DND-41 (cell line): ENCODE results near the gene NFE2L2.

Experiments used
- ATAC-seq: fragments of 200-7000 bp; cut with Tn5 transposase; 3 replicates; pipeline ENCODE4 v1.9.1; 2021; ENCODE audit warnings: low read depth; ENCODE audit not compliant: insufficient read depth
- DNase-seq: peaks from one replicate; pipeline ENCODE4 v3.0.0-alpha.2; 2020
- H2AFZ ChIP-seq: 2 replicates; pipeline ENCODE4 v1.6.0; 2012; ENCODE audit warnings: low read depth, low read length
- H3K27ac ChIP-seq: 2 replicates; pipeline ENCODE4 v1.5.1; 2012; ENCODE audit warnings: low read length, inconsistent platforms
- H3K27me3 ChIP-seq: fragments of 200-600 bp; sonication (generic); 2 replicates; pipeline ENCODE4 v1.6.0; 2012; ENCODE audit warnings: low read length, mild to moderate bottlenecking, inconsistent platforms; ENCODE audit not compliant: insufficient read depth, poor library complexity
- H3K36me3 ChIP-seq: 2 replicates; pipeline ENCODE4 v1.5.1; 2012; ENCODE audit warnings: low read length, inconsistent platforms; ENCODE audit not compliant: insufficient read depth
- H3K4me1 ChIP-seq: 2 replicates; pipeline ENCODE4 v1.5.1; 2012; ENCODE audit warnings: mild to moderate bottlenecking, low read length; ENCODE audit not compliant: insufficient read depth
- H3K4me2 ChIP-seq: 2 replicates; pipeline ENCODE4 v1.6.0; 2012; ENCODE audit warnings: mild to moderate bottlenecking, moderate library complexity, low read length, inconsistent platforms; ENCODE audit not compliant: insufficient read depth
- H3K4me3 ChIP-seq, 2 experiments: fragments of 200-600 bp in 1 of 2; shearing (Covaris generic) in 1 of 2; 2 replicates each; pipeline ENCODE4 v1.5.1; 2012 to 2016; ENCODE audit warnings: inconsistent platforms in 2 of 2, low read length in 2 of 2, mild to moderate bottlenecking in 2 of 2, low read depth in 1 of 2, moderate library complexity in 1 of 2
- H3K79me2 ChIP-seq: 2 replicates; pipeline ENCODE4 v1.6.0; 2012; ENCODE audit warnings: low read length, inconsistent platforms; ENCODE audit not compliant: insufficient read depth
- H3K9ac ChIP-seq: 2 replicates; pipeline ENCODE4 v1.6.0; 2012; ENCODE audit warnings: low read depth, mild to moderate bottlenecking, inconsistent platforms, low read length, moderate library complexity
- H3K9me3 ChIP-seq: 2 replicates; pipeline ENCODE4 v1.5.1; 2012; ENCODE audit warnings: low read length, moderate library complexity, mild to moderate bottlenecking, inconsistent platforms; ENCODE audit not compliant: insufficient read depth, severe bottlenecking
- H4K20me1 ChIP-seq: 2 replicates; pipeline ENCODE4 v1.6.0; 2012; ENCODE audit warnings: low read length; ENCODE audit not compliant: insufficient read depth
- EZH2 ChIP-seq: IDR thresholded peaks from 3 replicates; pipeline ENCODE4 v1.6.1; 2012; ENCODE audit warnings: borderline replicate concordance, low read depth, mild to moderate bottlenecking, moderate library complexity, low read length, inconsistent platforms; ENCODE audit not compliant: severe bottlenecking
- TF ChIP-seq, protein P1 (sequence below): IDR thresholded peaks from 2 replicates; pipeline ENCODE4 v1.5.1; 2012; ENCODE audit warnings: borderline replicate concordance, low read length, moderate library complexity, mild to moderate bottlenecking; ENCODE audit not compliant: poor library complexity, severe bottlenecking; ENCODE audit errors: extremely low read depth

NFE2L2 gene

DNA sequence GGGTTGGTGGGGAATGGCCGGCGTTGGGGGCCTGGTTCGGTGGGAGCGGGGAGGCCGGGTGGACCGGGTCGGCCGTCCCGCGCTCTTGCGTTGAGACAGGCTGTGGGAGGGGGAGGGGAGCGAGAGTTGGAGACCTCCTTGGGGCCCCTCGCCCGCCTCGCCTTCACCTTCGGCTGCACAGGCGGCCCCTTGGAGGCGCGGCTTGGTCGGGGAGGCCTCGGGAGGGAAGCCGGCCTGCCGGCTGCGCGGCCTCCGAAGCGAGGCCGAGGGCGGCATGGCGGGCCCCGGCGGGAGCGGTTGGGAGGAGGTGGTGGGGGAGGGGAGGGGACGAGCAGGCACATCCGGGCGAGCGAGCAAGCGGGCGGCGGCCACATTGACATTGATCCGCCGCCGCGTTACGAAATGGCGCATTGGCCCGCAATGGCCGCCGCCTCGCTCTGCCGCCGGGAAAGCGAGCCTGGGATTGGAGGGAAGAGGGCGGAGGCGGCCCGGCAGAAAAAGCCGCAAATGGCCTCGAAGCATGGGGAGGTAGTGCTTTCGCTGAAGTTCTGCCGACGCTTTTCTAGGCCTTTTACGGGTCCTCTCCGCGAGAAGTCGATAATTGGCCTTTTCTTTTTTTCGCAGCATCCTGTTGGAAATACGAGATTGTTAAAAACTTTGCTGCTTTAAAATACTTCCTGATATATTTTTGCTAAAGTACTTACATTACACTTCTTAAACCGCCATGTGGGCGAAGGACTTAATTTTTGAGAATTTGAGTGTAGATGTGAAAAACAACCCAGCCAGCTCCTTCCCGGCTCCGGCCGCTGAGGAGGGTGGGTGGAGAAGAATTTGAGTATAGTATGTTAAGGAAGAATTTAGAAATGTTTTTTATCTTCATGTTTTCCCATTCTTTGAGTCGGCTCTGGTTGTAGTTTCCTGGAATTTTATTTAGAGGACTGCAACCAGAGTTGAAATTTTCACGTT lies 51.4 kb downstream of the NFE2L2 start:
- Histone ChIP-seq H3K9me3 (no peaks in the 10 kb centered on the region), H3K79me2 (peaks cover 81% of the 10 kb centered on the region), H3K36me3 (peaks cover 49% of the 10 kb centered on the region), H3K9ac (peak overlapping the region; percentile 98), H2AFZ (peak overlapping the region; percentile 57; the same call in 1 of the 2 replicates), H3K27me3 (no peaks in the 10 kb centered on the region), H3K4me3 (peak overlapping the region; percentile 72 to 86), H4K20me1 (peaks cover 42% of the 10 kb centered on the region), H3K4me2 (peak overlapping the region; percentile 78), H3K4me1 (peaks cover 51% of the 10 kb centered on the region), H3K27ac (peak overlapping the region; percentile 98)
- TF ChIP-seq, protein P1, sequence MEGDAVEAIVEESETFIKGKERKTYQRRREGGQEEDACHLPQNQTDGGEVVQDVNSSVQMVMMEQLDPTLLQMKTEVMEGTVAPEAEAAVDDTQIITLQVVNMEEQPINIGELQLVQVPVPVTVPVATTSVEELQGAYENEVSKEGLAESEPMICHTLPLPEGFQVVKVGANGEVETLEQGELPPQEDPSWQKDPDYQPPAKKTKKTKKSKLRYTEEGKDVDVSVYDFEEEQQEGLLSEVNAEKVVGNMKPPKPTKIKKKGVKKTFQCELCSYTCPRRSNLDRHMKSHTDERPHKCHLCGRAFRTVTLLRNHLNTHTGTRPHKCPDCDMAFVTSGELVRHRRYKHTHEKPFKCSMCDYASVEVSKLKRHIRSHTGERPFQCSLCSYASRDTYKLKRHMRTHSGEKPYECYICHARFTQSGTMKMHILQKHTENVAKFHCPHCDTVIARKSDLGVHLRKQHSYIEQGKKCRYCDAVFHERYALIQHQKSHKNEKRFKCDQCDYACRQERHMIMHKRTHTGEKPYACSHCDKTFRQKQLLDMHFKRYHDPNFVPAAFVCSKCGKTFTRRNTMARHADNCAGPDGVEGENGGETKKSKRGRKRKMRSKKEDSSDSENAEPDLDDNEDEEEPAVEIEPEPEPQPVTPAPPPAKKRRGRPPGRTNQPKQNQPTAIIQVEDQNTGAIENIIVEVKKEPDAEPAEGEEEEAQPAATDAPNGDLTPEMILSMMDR: no peak
- no peak for TF ChIP-seq EZH2
- DNase-seq (peak; percentile 91), ATAC-seq (peak; percentile 68)

DNA sequence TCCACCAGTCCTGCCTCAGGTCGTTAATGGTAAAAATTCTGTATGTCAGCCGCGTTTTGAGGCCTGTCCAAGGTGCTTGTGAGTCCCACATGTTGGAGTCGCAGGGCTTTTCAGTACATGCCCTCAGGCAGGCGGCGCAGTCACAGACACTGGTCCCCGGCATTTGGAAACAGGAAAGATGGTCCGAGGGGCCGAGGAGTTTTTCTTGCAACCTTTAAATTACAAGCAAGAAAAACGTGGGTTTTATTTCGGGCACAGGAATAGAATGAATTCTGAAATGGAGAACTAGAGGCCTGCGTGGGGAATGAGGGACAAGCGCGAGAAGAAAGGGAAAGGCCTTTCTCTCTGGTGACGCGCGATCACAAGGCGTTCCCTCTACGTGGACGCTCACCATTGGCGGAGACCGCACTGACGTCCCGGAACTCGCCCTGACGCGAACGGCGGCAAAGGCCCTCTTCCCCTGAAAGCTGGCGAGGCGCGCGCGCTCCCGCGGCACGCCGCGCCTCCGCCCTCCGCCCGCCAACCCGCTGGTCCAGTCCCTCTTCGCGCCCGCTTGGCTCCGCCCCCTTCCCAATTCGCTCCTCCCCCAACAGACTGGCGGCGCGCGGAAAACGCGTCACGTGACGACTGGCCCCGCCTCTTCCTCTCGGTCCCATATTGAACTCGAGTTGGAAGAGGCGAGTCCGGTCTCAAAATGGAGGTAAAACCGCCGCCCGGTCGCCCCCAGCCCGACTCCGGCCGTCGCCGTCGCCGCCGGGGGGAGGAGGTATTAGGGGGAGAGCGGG lies 52.2 kb downstream of the NFE2L2 start, which contains the start of gene HNRNPA3:
Gene HNRNPA3 (plus strand): TSS at position 689 of the 785 bp plus-strand sequence. CDS start 6 bp downstream, at position 695.
- Histone ChIP-seq H3K4me1 (peaks cover 43% of the 10 kb centered on the region), H4K20me1 (peaks cover 35% of the 10 kb centered on the region), H3K27ac (peak within 1 kb of the TSS; percentile 98), H3K9ac (peak within 1 kb of the TSS; percentile 98), H3K4me2 (peak within 1 kb of the TSS; percentile 78), H3K79me2 (peaks cover 73% of the 10 kb centered on the region), H2AFZ (peak within 1 kb of the TSS; percentile 77), H3K36me3 (peaks cover 40% of the 10 kb centered on the region), H3K27me3 (no peaks in the 10 kb centered on the region), H3K9me3 (no peaks in the 10 kb centered on the region), H3K4me3 (peak within 1 kb of the TSS; percentile 81 to 90)
- TF ChIP-seq, protein P1: no peak
- no peak for TF ChIP-seq EZH2
- ATAC-seq: peak; percentile 83
- DNase-seq: peak; percentile 99

DNA sequence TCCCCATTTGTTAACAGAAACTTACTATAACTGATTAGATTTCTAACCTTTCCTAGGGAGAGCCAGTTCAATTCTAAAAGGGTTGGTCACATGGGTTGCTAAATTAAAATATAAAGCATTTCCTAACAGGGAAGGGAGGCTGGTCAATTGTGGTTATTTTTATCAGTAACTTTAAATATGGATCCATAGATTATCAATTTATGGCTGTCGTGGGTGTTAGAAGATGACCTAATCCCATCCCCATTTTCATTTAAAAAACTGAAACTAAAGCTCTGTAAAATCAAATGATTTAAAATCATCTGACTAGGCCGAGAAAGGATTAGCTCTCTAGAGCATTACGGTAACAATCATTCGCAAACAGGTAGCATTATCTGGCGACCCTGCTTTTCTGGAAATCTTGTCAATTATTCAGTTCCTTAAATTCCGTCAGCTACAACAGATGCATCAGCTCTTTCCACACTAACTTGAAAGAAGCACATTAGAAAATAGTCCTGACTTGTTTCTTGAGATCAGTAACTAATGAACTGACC lies 52.9 kb downstream of the NFE2L2 start:
- ATAC-seq: no peak
- H3K27me3 ChIP-seq: no peaks in the 10 kb centered on the region
- H3K9me3 ChIP-seq: no peaks in the 10 kb centered on the region
- peak overlapping the region; percentile 81 to 90 for H3K4me3 ChIP-seq
- peaks cover 29% of the 10 kb centered on the region for H4K20me1 ChIP-seq
- peak overlapping the region; percentile 72 for H3K4me2 ChIP-seq
- no peak for DNase-seq
- H3K9ac ChIP-seq: peak overlapping the region; percentile 97
- H3K4me1 ChIP-seq: peaks cover 37% of the 10 kb centered on the region
- H2AFZ ChIP-seq: peak overlapping the region; percentile 77
- H3K27ac ChIP-seq: peak overlapping the region; percentile 98
- H3K36me3 ChIP-seq: peaks cover 34% of the 10 kb centered on the region
- no peak for TF ChIP-seq EZH2
- TF ChIP-seq, protein P1: no peak
- peaks cover 66% of the 10 kb centered on the region for H3K79me2 ChIP-seq
